Glomerular visceral epithelial cell (primary cell): ENCODE data around the gene ZNF451.

Experiments used
- DNase-seq: peaks from one replicate; pipeline ENCODE4 v3.0.0-alpha.2; 2016; ENCODE audit errors: extremely low spot score

The ZNF451 gene

GRCh38 chr6:57094689-57095088, 4.7 kb downstream of the ZNF451 start:
- DNase-seq, result no peak

DNA sequence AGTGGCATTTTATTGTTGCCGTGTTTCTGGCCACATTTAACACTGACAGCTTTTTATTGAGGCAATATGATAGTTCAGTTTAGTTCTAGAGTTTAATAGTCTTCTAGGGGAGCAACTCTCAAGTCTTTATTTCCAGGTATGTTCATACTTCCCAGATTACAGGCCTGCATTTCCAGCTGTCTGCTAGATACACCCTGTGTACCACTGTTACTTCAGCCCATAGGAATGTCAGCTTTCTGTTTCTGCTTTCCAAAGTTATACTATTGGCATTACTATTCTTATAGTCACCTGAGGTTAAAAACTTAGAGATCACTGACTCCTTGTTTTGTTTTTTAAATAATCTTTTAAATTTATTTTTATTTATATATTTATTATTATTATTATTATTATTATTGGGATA, 7.6 kb downstream of the ZNF451 start:
- DNase-seq, result peak; percentile 24

DNA sequence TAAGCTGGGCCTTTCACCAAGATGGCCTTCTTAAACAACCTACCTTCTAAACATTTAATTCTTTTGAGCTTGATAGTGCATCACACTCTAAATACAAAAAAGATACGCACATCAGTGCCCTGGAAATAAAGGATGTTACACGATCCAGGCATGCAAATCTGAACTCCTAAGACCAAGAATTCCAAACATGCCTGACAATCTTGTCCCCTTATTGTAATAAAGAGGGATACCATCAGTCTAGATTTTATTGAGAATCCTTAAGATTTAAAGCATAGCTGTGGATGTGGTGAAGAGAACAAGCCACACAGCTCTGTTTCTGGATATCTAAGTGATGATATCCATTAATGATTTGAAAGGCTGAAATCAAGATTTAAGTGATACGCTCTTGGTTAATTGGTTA, 13.0 kb downstream of the ZNF451 start:
- DNase-seq, result no peak

GRCh38 chr6:57104336-57104735, 14.3 kb downstream of the ZNF451 start:
- DNase-seq, result no peak

DNA sequence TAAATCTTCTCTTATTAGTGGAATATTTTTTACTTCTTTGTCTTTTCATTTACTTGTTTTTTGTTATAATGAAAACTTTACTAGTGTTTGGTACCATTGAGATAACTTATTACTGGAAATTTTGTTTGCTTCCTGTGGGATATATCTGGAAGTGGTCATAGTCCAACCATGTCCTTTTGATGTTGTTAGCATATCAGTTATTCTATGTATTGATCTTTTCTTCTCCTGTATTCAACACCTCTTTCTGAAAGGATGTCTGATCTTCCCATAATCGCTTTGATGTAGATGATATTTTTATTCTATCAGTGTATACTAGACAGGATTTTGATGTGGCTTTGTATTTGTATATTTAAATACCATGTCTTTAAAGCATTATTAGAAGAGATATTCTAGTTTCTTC, 17.0 kb downstream of the ZNF451 start:
- DNase-seq, result no peak

DNA sequence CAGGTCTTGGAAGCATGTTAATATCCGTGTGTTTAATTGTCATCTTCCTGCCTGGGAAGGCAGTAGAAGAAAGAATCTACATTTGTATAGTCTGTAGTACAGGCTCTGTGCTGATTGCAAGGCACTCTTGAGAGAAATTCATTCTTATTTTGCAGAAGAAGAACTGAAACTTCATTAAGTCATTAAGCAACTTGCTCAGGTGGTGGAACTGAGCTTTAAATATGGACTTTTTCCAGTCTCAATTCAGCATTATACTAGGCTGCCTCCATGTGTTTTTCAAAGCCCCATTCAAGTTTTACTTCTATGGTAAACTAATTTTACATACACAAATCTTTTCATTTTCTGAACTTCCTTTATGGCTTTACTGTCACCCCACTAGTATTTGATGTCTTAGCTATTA, 18.7 kb downstream of the ZNF451 start:
- DNase-seq, result no peak

DNA sequence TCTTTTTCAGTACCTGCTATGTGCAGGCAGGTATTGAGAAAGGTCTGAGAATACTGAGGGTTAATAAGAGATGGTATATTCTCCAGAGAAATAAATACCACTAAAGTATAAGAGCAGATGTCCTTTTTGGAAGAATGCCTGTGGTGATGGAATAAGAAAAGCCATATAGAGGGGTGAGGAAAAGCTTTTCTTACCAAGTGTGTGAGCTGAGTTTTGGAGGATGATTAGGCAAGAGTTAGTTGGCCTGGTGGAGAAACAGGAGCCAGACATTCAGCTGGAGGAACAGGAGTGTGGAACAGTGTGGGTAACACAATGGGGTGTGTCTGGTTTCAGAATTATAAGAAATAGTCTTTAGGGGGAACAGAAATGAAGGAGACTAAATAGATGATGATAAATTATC, 19.9 kb downstream of the ZNF451 start:
- no peak for DNase-seq

DNA sequence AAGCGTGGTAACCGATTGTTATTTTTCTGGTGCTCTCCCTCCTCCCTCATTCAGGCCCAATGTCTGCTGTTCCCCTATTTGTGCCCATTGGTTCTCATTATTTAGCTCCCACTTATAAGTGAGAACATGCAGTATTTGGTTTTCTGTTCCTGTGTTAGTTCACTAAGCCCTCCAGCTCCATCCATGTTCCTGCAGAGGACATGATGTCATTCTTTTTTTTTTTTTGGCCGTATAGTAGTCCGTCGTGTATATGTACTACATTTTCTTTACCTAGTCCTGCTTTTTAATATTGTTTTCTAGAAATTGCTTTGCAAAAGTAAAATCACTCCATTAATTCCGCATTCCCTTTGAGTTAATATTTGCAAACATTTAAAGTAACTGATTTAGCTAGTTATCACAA, 23.1 kb downstream of the ZNF451 start:
- DNase-seq, result no peak

DNA sequence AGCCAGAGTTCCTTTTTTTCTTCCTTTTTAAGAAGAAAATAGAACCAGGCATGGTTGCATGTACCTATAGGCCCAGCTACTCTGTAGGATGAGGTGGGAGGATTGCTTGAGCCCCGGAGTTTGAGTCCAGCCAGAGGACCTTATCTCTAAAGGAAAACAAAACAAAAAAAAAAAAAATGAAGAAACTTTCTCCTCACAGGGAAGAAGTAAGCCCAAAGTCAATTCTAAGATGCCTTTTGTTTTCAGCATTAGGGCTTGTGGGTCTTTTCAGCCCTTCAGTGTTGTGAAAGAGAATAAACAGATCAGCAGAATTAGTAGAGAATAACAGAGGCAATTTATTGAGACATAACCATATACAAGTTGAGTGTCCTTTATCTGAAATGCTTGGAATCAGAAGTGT, 26.8 kb downstream of the ZNF451 start:
- no peak for DNase-seq

GRCh38 chr6:57117796-57118195, 27.8 kb downstream of the ZNF451 start:
- no peak for DNase-seq

GRCh38 chr6:57123111-57123510, 33.1 kb downstream of the ZNF451 start:
- no peak for DNase-seq

DNA sequence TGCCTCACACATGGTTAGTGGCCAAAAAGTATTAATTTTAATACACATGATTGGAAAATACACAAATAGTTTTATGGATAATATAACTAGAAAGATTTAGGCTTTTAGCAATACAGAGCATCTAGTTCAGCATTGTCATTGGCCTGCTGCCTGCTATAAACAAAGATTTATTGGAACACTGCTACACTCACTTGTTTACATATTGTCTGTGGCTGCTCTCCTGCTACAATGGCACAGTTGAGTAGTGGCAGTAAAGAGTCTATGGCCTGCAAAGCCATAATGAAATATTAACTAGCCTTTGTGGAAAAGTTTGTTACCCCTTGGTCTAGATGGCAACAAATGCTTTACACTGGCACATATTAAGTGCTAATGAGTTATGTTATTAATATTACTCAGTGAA, 37.8 kb downstream of the ZNF451 start:
- no peak for DNase-seq

GRCh38 chr6:57130661-57131177, 40.7 kb downstream of the ZNF451 start:
- no peak for DNase-seq

GRCh38 chr6:57134954-57135353, 45.0 kb downstream of the ZNF451 start:
- DNase-seq, result no peak

DNA sequence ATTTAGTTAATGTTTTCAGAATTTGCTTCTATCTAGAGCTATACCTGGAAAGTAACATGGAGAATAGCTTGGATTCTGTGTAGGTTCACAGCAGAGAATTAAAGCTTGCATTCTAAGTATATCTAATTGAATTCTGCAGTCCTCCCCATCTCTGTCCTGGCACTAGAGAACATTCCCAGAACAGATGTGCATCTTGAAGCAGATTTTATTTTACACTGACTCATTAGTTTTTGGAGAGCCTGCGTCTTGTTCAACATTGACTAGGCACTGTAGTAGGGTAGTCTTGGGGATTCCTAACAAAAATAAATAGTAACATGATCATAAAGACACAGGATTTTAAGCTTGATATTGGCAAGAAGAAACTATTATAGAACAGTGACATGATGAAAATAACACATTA, 45.9 kb downstream of the ZNF451 start:
- DNase-seq, result no peak

- DNase-seq, result no peak
These were observed 47.4 kb downstream of the ZNF451 start for GRCh38 chr6:57137350-57137749.

- no peak for DNase-seq
These were observed 48.0 kb downstream of the ZNF451 start for GRCh38 chr6:57138026-57138425.

DNA sequence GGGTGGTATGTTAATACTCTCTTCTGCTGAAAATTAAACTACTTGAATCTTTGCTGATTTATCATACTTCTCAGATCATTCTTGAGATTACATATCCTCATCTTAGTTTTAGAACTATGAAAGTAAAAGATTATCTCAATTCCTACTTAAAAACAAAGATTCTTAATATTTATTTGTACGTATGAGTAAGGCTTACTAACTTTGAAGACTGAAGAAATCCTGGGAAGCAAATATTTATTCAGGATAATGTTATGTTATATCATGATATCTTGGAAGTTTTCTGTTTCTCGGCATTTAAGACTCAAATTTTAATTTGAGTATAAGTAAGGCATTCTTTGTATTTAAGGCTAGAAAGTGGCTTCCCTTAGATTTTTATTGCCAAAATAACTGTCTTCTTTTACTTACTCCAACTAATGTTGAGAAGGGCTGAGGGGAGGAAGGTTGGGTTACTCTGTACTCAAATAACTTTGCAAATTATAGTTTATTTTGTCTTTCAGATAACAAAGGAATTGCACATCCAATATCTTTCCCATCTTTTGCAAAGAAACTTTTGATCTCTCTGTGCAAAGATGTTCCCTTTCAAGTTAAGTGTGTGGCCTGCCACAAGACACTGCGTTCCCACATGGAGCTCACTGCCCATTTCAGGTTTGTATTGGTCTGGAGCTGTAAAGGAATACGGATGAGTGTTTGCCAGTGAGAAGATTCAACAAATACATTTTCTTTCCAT, 51.6 kb downstream of the ZNF451 start:
- no peak for DNase-seq

DNA sequence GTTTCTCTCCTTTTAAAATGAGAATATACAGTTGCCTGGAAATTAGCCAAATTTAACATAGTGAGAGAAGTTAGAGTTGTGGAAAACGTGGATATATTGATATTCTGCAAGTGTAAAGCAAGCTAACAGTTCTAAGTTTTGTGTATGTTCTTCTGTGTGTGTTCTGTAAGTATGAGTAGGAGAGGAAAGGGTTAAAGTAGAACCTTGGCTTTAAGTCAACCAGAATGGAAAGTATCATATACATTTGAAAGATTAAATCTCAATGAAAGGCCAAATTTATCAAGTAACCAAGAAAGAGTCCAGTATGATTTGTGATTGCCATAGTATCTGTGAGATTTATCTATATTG, 52.2 kb downstream of the ZNF451 start:
- no peak for DNase-seq

GRCh38 chr6:57143690-57144089, 53.7 kb downstream of the ZNF451 start:
- DNase-seq, result no peak

- DNase-seq, result no peak
These were observed 57.4 kb downstream of the ZNF451 start for GRCh38 chr6:57147401-57147800.

GRCh38 chr6:57147955-57148858, 58.2 kb downstream of the ZNF451 start:
- DNase-seq, result no peak

DNA sequence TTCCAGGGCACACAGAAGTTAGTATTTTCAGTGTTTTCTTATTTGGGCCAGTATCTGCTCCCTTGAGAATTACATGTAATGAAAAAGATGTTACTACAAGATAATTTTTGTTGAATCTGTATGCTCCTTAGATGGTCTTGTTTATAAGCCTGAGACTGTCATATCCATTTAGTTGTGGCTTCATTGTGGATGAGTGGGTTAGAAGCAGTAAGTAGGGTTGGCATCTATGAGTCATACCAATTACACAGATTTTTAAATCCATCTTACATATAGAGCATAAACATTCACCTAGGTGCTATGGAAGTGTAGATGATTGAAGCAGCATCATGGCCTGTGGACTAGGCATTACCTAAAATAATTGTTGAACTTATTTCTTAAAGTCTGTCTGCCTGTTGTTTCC, 68.7 kb downstream of the ZNF451 start:
- DNase-seq, result peak; percentile 6
